ENCODE measurements around the gene CYP39A1. TPM values are rescaled to one million over a fixed set of nuclear protein-coding genes. Genes with fewer than 3 reads are reported as not detected.

CYP39A1 gene
- total and polyA plus RNA-seq, 9 donors, result 9.0 to 22.9 (median 15.0) TPM

DNA sequence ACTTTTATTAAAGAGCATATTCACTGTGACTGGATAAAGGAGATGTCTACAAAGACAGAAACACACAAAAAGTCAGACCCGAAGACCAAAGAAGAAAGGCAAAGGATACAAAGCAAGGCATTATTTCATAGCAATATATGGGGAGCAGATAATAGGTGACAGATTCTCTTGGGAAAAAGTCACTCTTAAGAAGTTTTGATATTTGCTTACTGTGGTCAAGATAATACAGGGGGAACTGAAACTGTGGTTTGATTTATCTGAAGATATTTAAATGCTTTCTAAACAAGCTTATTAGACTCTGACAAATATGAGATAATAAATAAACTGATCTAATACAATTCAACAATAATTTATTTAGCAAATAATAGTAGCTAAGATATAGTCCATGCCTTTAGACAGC, 14.7 kb downstream of the CYP39A1 start:
- 91 to 95% (median 92%) methylated on average over 1 of the region's 1 CpG for WGBS, 3 donors
- no peaks in the 10 kb centered on the region for H3K36me3 ChIP-seq
- intact Hi-C loops (cut with DNase I), result no loop called here

DNA sequence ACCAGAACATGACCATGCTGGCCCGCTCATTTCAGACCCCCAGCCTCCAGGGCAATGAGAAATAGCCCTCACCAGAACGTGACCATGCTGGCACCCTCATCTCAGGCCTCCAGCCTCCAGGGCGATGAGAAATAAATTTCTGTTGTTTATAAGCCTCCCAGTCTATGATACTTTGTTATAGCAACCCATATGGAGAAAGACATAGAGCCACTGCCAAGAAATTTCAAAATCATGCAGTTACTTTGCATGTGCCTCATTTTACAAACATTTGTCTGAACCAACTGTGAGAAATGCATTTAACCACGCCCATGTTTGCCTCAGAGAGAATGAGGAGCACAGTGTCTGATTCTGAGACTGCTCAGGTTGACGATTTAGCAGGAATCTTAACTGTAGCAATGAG, 15.5 kb downstream of the CYP39A1 start:
- H3K9me3 ChIP-seq, result no peaks in the 10 kb centered on the region
- H3K36me3 ChIP-seq, result no peaks in the 10 kb centered on the region
- peak in 1 of 5 donors; percentile 27 for DNase-seq
- H3K4me1 ChIP-seq (ENCODE audit: insufficient read depth), result no peaks in the 10 kb centered on the region
- H3K4me3 ChIP-seq, result no peak overlapping the region
- intact Hi-C loops (cut with DNase I), result no loop called here
- 69 to 79% (median 70%) methylated on average over 5 of the region's 5 CpGs for WGBS, 3 donors
- H3K27me3 ChIP-seq, result no peaks in the 10 kb centered on the region
- TF ChIP-seq EP300 (IDR thresholded peaks at IDR 0.05) (no peak), POLR2A (IDR thresholded peaks at IDR 0.05) (no peak)
- TF ChIP-seq, protein P1, sequence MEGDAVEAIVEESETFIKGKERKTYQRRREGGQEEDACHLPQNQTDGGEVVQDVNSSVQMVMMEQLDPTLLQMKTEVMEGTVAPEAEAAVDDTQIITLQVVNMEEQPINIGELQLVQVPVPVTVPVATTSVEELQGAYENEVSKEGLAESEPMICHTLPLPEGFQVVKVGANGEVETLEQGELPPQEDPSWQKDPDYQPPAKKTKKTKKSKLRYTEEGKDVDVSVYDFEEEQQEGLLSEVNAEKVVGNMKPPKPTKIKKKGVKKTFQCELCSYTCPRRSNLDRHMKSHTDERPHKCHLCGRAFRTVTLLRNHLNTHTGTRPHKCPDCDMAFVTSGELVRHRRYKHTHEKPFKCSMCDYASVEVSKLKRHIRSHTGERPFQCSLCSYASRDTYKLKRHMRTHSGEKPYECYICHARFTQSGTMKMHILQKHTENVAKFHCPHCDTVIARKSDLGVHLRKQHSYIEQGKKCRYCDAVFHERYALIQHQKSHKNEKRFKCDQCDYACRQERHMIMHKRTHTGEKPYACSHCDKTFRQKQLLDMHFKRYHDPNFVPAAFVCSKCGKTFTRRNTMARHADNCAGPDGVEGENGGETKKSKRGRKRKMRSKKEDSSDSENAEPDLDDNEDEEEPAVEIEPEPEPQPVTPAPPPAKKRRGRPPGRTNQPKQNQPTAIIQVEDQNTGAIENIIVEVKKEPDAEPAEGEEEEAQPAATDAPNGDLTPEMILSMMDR (IDR thresholded peaks at IDR 0.05), result no peak
- no peak overlapping the region for H3K27ac ChIP-seq

More for the DNA sequence above, 14.7 kb downstream of the CYP39A1 start:
- H3K4me3 ChIP-seq, result no peak overlapping the region
- DNase-seq, result no peak
- no peaks in the 10 kb centered on the region for H3K9me3 ChIP-seq
- no peak overlapping the region for H3K27ac ChIP-seq
- H3K27me3 ChIP-seq, result no peaks in the 10 kb centered on the region
- no peaks in the 10 kb centered on the region for H3K4me1 ChIP-seq (ENCODE audit: insufficient read depth)
- TF ChIP-seq, protein P1 (IDR thresholded peaks at IDR 0.05), result no peak
- no peak for TF ChIP-seq POLR2A (IDR thresholded peaks at IDR 0.05)
- TF ChIP-seq EP300 (IDR thresholded peaks at IDR 0.05), result no peak

DNA sequence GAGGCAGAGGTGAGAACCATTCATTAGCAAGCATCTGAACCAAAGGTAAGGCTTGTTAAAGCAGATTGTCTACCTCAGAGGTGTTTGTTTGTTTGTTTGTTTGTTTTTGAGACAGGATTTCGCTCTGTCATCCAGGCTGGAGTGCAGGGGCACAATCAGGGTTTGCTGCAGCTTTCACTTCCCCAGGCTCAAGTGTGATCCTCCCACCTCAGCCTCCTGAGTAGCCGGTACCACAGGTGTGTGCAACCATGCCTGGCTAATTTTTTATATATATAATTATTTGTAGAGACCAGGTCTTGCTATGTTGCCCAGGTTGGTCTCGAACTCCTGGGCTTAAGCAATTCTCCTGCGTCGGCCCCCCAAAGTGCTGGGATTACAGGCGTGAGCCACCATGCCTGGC, 17.2 kb downstream of the CYP39A1 start:
- Histone ChIP-seq H3K36me3 (no peaks in the 10 kb centered on the region), H3K4me3 (no peak overlapping the region), H3K9me3 (no peaks in the 10 kb centered on the region), H3K4me1 (ENCODE audit: insufficient read depth) (no peaks in the 10 kb centered on the region), H3K27me3 (no peaks in the 10 kb centered on the region), H3K27ac (no peak overlapping the region)
- intact Hi-C loops (cut with DNase I), result no loop called here
- TF ChIP-seq, protein P1 (IDR thresholded peaks at IDR 0.05), result no peak
- TF ChIP-seq EP300 (IDR thresholded peaks at IDR 0.05), result no peak
- TF ChIP-seq POLR2A (IDR thresholded peaks at IDR 0.05), result no peak
- WGBS, 3 donors, result 97 to 98% (median 97%) methylated on average over 6 of the region's 6 CpGs
- DNase-seq, result no peak

DNA sequence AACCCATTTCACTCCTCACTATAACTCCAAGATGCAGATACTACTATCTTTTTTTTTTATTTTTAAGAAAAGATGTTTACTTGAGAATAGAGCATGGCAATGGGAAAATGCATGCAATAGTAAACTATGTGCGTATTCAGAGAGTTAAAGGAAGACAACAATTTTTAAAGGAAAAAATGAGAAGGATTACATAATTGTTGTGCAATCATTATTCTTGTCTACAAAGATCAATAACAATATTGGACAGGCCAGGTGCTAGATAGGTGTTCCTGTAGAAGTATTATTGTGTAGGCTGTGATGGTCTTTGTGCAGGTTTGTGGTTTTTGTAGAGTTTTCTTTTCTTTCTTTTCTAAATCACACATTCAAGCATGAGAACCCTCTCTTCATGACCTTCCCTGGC, 20.6 kb downstream of the CYP39A1 start:
- Histone ChIP-seq H3K27me3 (no peaks in the 10 kb centered on the region), H3K4me3 (no peak overlapping the region), H3K9me3 (no peaks in the 10 kb centered on the region), H3K4me1 (ENCODE audit: insufficient read depth) (no peaks in the 10 kb centered on the region), H3K36me3 (no peaks in the 10 kb centered on the region), H3K27ac (no peak overlapping the region)
- 97 to 99% (median 98%) methylated on average over 1 of the region's 1 CpG for WGBS, 3 donors
- intact Hi-C loops (cut with DNase I), result loop anchor here in 1 of 4 donors (5.0 kb wide), 1 partner anchor 215 kb away; no protein-coding TSS in a partner anchor
- DNase-seq, result no peak
- TF ChIP-seq POLR2A (IDR thresholded peaks at IDR 0.05) (no peak), EP300 (IDR thresholded peaks at IDR 0.05) (no peak)
- TF ChIP-seq, protein P1 (IDR thresholded peaks at IDR 0.05), result no peak
